ENCODE data around the gene VPS37C. TPM values are rescaled to one million over a fixed set of nuclear protein-coding genes. Genes with fewer than 3 reads are reported as not detected.
"Not testable (repeated sequence)": the region's sequence is repeated elsewhere in the genome, so short reads cannot be mapped to it uniquely, and the experiment has no call there.

Gene VPS37C
- total RNA-seq, 1 experiment from 2014 or later = 36.3 TPM

GRCh38 chr11:61103851-61104423 is 57.3 kb downstream of the VPS37C start:
- Histone ChIP-seq H3K4me3 (ENCODE audit: low read depth, low read length) (no peak overlapping the region), H3K27me3 (replicated peaks; ENCODE audit: control insufficient read depth, insufficient read depth, low read length) (no peaks in the 10 kb centered on the region), H3K4me1 (no peaks in the 10 kb centered on the region), H3K9me3 (no peaks in the 10 kb centered on the region), H3K36me3 (ENCODE audit: control insufficient read depth, insufficient read depth, low read length) (no peaks in the 10 kb centered on the region)
- ChIA-PET POLR2A (no interaction called here), CTCF (no interaction called here)
- Mint-ChIP-seq H3K36me3 (ENCODE audit: insufficient read depth, unreplicated experiment) (no peaks in the 10 kb centered on the region), H3K27me3 (ENCODE audit: insufficient read depth, unreplicated experiment) (no peaks in the 10 kb centered on the region), H3K9me3 (ENCODE audit: unreplicated experiment) (no peaks in the 10 kb centered on the region), H3K4me1 (ENCODE audit: low read depth, unreplicated experiment) (no peaks in the 10 kb centered on the region), H3K4me3 (ENCODE audit: unreplicated experiment) (no peak overlapping the region), H3K27ac (ENCODE audit: unreplicated experiment) (no peak overlapping the region)
- TF ChIP-seq CTCF (IDR thresholded peaks at IDR 0.05; ENCODE audit: insufficient read depth in 1 of 2, low read depth in 1 of 2, low read length in 1 of 2, severe bottlenecking in 1 of 2, unreplicated experiment in 1 of 2) = no peak
- intact Hi-C loops (cut with micrococcal nuclease; ENCODE audit: unreplicated experiment) = no loop called here
- no peak for DNase-seq
- no TSS peak for BruUV-seq (replicated peaks)

- H3K4me3 Mint-ChIP-seq (ENCODE audit: unreplicated experiment) = no peak overlapping the region
- no peaks in the 10 kb centered on the region for H3K4me1 ChIP-seq
- no peaks in the 10 kb centered on the region for H3K27me3 ChIP-seq (replicated peaks; ENCODE audit: control insufficient read depth, insufficient read depth, low read length)
- BruUV-seq (replicated peaks) = no TSS peak
- H3K4me3 ChIP-seq (ENCODE audit: low read depth, low read length) = no peak overlapping the region
- H3K27me3 Mint-ChIP-seq (ENCODE audit: insufficient read depth, unreplicated experiment) = no peaks in the 10 kb centered on the region
- H3K4me1 Mint-ChIP-seq (ENCODE audit: low read depth, unreplicated experiment) = no peaks in the 10 kb centered on the region
- H3K9me3 Mint-ChIP-seq (ENCODE audit: unreplicated experiment) = no peaks in the 10 kb centered on the region
- intact Hi-C loops (cut with micrococcal nuclease; ENCODE audit: unreplicated experiment) = no loop called here
- ChIA-PET POLR2A (no interaction called here), CTCF (no interaction called here)
- TF ChIP-seq CTCF (IDR thresholded peaks at IDR 0.05; ENCODE audit: insufficient read depth in 1 of 2, low read depth in 1 of 2, low read length in 1 of 2, severe bottlenecking in 1 of 2, unreplicated experiment in 1 of 2) = no peak
- no peaks in the 10 kb centered on the region for H3K36me3 Mint-ChIP-seq (ENCODE audit: insufficient read depth, unreplicated experiment)
- H3K27ac Mint-ChIP-seq (ENCODE audit: unreplicated experiment) = no peak overlapping the region
- H3K9me3 ChIP-seq = no peaks in the 10 kb centered on the region
- DNase-seq = no peak
- no peaks in the 10 kb centered on the region for H3K36me3 ChIP-seq (ENCODE audit: control insufficient read depth, insufficient read depth, low read length)
These were observed 58.3 kb downstream of the VPS37C start for GRCh38 chr11:61102667-61103571.

- Histone ChIP-seq H3K27me3 (replicated peaks; ENCODE audit: control insufficient read depth, insufficient read depth, low read length) (no peaks in the 10 kb centered on the region), H3K36me3 (ENCODE audit: control insufficient read depth, insufficient read depth, low read length) (no peaks in the 10 kb centered on the region), H3K9me3 (no peaks in the 10 kb centered on the region), H3K4me1 (no peaks in the 10 kb centered on the region), H3K4me3 (ENCODE audit: low read depth, low read length) (no peak overlapping the region)
- CTCF ChIA-PET = no interaction called here
- no peak for TF ChIP-seq CTCF (IDR thresholded peaks at IDR 0.05; ENCODE audit: insufficient read depth in 1 of 2, low read depth in 1 of 2, low read length in 1 of 2, severe bottlenecking in 1 of 2, unreplicated experiment in 1 of 2)
- Mint-ChIP-seq H3K36me3 (ENCODE audit: insufficient read depth, unreplicated experiment) (no peaks in the 10 kb centered on the region), H3K27ac (ENCODE audit: unreplicated experiment) (no peak overlapping the region), H3K9me3 (ENCODE audit: unreplicated experiment) (no peaks in the 10 kb centered on the region), H3K4me3 (ENCODE audit: unreplicated experiment) (no peak overlapping the region), H3K4me1 (ENCODE audit: low read depth, unreplicated experiment) (no peaks in the 10 kb centered on the region), H3K27me3 (ENCODE audit: insufficient read depth, unreplicated experiment) (no peaks in the 10 kb centered on the region)
- BruUV-seq (replicated peaks) = no TSS peak
- intact Hi-C loops (cut with micrococcal nuclease; ENCODE audit: unreplicated experiment) = no loop called here
- no peak for DNase-seq
- POLR2A ChIA-PET = no interaction called here
These were observed 62.4 kb downstream of the VPS37C start for GRCh38 chr11:61098778-61099177.

GRCh38 chr11:61098261-61098660 is 63.0 kb downstream of the VPS37C start:
- H3K4me3 ChIP-seq (ENCODE audit: low read depth, low read length); H3K9me3 Mint-ChIP-seq (ENCODE audit: unreplicated experiment); DNase-seq; H3K27me3 Mint-ChIP-seq (ENCODE audit: insufficient read depth, unreplicated experiment); H3K4me1 ChIP-seq; BruUV-seq (replicated peaks); H3K27me3 ChIP-seq (replicated peaks; ENCODE audit: control insufficient read depth, insufficient read depth, low read length); H3K4me3 Mint-ChIP-seq (ENCODE audit: unreplicated experiment); POLR2A ChIA-PET; CTCF ChIA-PET; intact Hi-C loops (cut with micrococcal nuclease; ENCODE audit: unreplicated experiment); H3K36me3 ChIP-seq (ENCODE audit: control insufficient read depth, insufficient read depth, low read length); H3K36me3 Mint-ChIP-seq (ENCODE audit: insufficient read depth, unreplicated experiment); H3K27ac Mint-ChIP-seq (ENCODE audit: unreplicated experiment); H3K9me3 ChIP-seq; H3K4me1 Mint-ChIP-seq (ENCODE audit: low read depth, unreplicated experiment): not testable (repeated sequence)
